Activated naive CD4-positive, alpha-beta T cell treated with anti-CD3 and anti-CD28 coated beads, Interleukin-2, amount 50 U/mL, for 72 hours (primary cell): ENCODE results near the gene OBSL1. TPM values are rescaled to one million over a fixed set of nuclear protein-coding genes. Genes with fewer than 3 reads are reported as not detected.

ENCODE experiments used
- ATAC-seq, 2 donors: fragments of 150-1000 bp; cut with Tn5 transposase; 2 replicates each; pipeline ENCODE4 v1.10.0; 2021; ENCODE audit warnings: mild to moderate bottlenecking in 2 of 2, moderate library complexity in 2 of 2
- DNase-seq, 2 donors: peaks; one replicate each; pipeline ENCODE4 v3.0.0; 2021 to 2022; ENCODE audit warnings: low spot score in 2 of 2
- H3K27ac Mint-ChIP-seq, 2 donors: one replicate each; pipeline ENCODE4 v1.8.0; 2022; ENCODE audit warnings: mild to moderate bottlenecking in 2 of 2, mixed read lengths in 2 of 2
- H3K36me3 Mint-ChIP-seq, 2 donors: one replicate each; pipeline ENCODE4 v1.8.0; 2022; ENCODE audit warnings: mixed read lengths in 2 of 2
- H3K9me3 Mint-ChIP-seq, 2 donors: one replicate each; pipeline ENCODE4 v1.8.0; 2022; ENCODE audit warnings: mixed read lengths in 2 of 2
- total RNA-seq, 2 donors: library from RNA; stranded (reverse); gene quantifications; one replicate each; pipeline ENCODE4 v1.2.3, GENCODE V29; 2022

Gene OBSL1
- total RNA-seq, 2 donors from 2014 or later, result 1.9 to 8.9 TPM

- Mint-ChIP-seq H3K27ac (no peak overlapping the region), H3K36me3 (no peaks in the 10 kb centered on the region), H3K9me3 (no peaks in the 10 kb centered on the region)
- ATAC-seq (peak; percentile 54 to 58), DNase-seq (peak in 1 of 2 donors; percentile 48)
Measured at GRCh38 chr2:219560037-219560892, 11.1 kb downstream of the OBSL1 start.

GRCh38 chr2:219559156-219559915, 12.0 kb downstream of the OBSL1 start:
- DNase-seq (no peak), ATAC-seq (no peak)
- H3K9me3 Mint-ChIP-seq, result no peaks in the 10 kb centered on the region

GRCh38 chr2:219557791-219558785, 13.3 kb downstream of the OBSL1 start:
- no peak for ATAC-seq
- DNase-seq, result no peak
- H3K9me3 Mint-ChIP-seq, result no peaks in the 10 kb centered on the region
- no peak overlapping the region for H3K27ac Mint-ChIP-seq
- H3K36me3 Mint-ChIP-seq, result no peaks in the 10 kb centered on the region

More at GRCh38 chr2:219559156-219559915, 12.0 kb downstream of the OBSL1 start:
- Mint-ChIP-seq H3K36me3 (no peaks in the 10 kb centered on the region), H3K27ac (no peak overlapping the region)

- no peaks in the 10 kb centered on the region for H3K9me3 Mint-ChIP-seq
- DNase-seq (no peak), ATAC-seq (no peak)
- no peak overlapping the region for H3K27ac Mint-ChIP-seq
- no peaks in the 10 kb centered on the region for H3K36me3 Mint-ChIP-seq
Measured at GRCh38 chr2:219557320-219557719, 14.0 kb downstream of the OBSL1 start.

DNA sequence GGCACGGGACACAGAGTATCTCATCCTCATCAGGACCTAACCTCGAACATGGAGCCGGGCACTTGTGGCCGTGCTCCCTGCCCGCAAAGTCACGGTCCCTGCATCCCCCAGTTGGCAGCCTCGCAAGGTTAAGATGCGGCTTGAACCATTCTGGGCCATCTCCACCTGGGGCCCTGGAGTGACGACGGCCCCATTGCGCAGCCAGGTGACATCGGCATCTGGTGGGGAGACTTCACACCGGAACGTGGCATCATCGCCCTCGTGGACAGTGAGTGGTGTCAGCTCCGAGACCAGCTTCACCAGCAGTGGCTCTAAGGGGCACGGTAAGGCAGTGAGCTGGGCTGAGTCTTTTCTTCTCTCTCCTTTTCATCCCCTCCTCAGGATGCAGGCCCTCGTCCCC, 14.9 kb downstream of the OBSL1 start:
- no peak overlapping the region for H3K27ac Mint-ChIP-seq
- no peak for ATAC-seq
- no peak for DNase-seq
- H3K36me3 Mint-ChIP-seq, result no peaks in the 10 kb centered on the region
- no peaks in the 10 kb centered on the region for H3K9me3 Mint-ChIP-seq

GRCh38 chr2:219555956-219556355, 15.4 kb downstream of the OBSL1 start:
- H3K36me3 Mint-ChIP-seq, result no peaks in the 10 kb centered on the region
- ATAC-seq, result no peak
- H3K27ac Mint-ChIP-seq, result no peak overlapping the region
- DNase-seq, result no peak
- no peaks in the 10 kb centered on the region for H3K9me3 Mint-ChIP-seq

GRCh38 chr2:219554350-219554749, 17.0 kb downstream of the OBSL1 start:
- H3K36me3 Mint-ChIP-seq, result no peaks in the 10 kb centered on the region
- ATAC-seq, result no peak
- H3K27ac Mint-ChIP-seq, result no peak overlapping the region
- H3K9me3 Mint-ChIP-seq, result no peaks in the 10 kb centered on the region
- no peak for DNase-seq

GRCh38 chr2:219553463-219553963, 17.8 kb downstream of the OBSL1 start:
- no peaks in the 10 kb centered on the region for H3K9me3 Mint-ChIP-seq
- ATAC-seq (no peak), DNase-seq (no peak)
- no peaks in the 10 kb centered on the region for H3K36me3 Mint-ChIP-seq
- no peak overlapping the region for H3K27ac Mint-ChIP-seq

- DNase-seq (no peak), ATAC-seq (no peak)
- H3K36me3 Mint-ChIP-seq, result no peaks in the 10 kb centered on the region
- no peak overlapping the region for H3K27ac Mint-ChIP-seq
- no peaks in the 10 kb centered on the region for H3K9me3 Mint-ChIP-seq
Measured at GRCh38 chr2:219553168-219553417, 18.2 kb downstream of the OBSL1 start.

GRCh38 chr2:219552382-219553167, 18.8 kb downstream of the OBSL1 start:
- Mint-ChIP-seq H3K36me3 (no peaks in the 10 kb centered on the region), H3K9me3 (no peaks in the 10 kb centered on the region), H3K27ac (no peak overlapping the region)
- DNase-seq (peak; percentile 80 to 89), ATAC-seq (peak; percentile 91 to 93)

DNA sequence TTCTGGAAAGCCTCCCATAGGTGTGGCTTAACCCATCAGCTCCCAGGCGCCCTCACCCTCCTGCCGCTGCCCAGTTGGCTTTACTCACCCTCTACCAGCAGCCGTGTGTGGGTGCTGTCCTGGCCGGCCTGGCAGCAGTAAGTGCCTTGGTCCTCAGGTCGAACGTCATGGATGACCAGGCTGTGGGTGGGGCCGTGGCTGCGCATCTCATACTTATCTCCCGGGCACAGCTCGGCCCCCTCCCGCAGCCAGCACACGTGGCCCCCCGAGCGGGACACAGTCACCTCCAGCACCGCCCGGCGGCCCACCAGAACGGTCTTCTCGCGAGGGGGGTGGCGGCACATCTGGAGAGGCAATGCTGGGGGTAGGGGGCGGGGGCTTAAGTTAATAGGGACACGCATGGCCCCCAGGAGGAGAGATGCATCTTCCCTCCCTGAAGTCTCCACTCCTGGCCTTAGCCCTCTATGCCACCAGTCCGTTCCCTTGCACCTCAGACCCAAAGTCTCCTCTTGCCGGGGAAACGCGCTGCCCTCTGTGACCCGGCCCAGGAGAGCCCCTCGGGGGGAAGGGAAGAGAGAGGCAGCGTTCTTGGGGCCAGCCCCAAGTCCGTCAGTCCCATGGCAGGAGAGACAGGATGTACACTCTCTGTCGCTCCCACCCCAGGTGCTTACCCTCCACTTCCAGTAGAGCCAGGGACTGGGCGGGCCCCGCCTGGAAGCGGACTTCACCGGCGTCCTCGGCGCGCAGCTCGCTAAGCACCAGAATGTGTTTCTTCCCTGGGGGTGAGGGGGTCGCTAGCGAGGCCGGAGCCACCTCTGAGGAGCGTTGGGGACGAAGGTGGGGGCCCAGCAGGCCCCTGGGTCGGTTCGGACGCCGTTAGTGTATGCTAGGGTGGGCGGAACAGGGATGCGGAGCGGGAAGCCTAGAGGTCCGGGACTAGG, 19.6 kb downstream of the OBSL1 start:
- Mint-ChIP-seq H3K9me3 (no peaks in the 10 kb centered on the region), H3K36me3 (no peaks in the 10 kb centered on the region), H3K27ac (no peak overlapping the region)
- ATAC-seq (peak; percentile 18 to 60), DNase-seq (no peak)

DNA sequence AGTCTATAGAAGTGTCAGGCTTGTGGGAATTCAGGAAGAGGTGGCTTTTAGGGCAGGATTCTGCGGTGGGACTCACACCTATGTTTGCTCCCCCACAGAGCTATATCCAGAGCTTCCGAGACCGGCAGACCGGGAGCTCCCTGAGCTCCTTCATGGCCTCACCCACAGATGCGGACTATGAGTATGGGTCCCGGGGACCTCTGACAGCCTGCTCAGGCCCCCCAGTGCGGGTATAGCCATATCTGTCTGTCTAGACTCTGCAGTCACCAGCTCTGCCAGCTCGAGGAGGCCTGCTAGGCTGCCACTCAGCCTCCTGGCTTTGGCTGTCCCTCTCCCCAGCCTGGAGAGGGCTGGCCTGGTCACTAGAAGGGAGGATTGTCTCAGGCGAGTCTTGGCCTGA, 21.7 kb downstream of the OBSL1 start:
- H3K36me3 Mint-ChIP-seq, result no peaks in the 10 kb centered on the region
- no peak for DNase-seq
- no peak overlapping the region for H3K27ac Mint-ChIP-seq
- no peak for ATAC-seq
- no peaks in the 10 kb centered on the region for H3K9me3 Mint-ChIP-seq

- Mint-ChIP-seq H3K27ac (no peak overlapping the region), H3K36me3 (no peaks in the 10 kb centered on the region), H3K9me3 (no peaks in the 10 kb centered on the region)
- ATAC-seq (no peak), DNase-seq (no peak)
Measured at GRCh38 chr2:219548990-219549389, 22.3 kb downstream of the OBSL1 start.

GRCh38 chr2:219547621-219548020, 23.7 kb downstream of the OBSL1 start:
- Mint-ChIP-seq H3K27ac (no peak overlapping the region), H3K36me3 (no peaks in the 10 kb centered on the region), H3K9me3 (no peaks in the 10 kb centered on the region)
- no peak for ATAC-seq
- no peak for DNase-seq

- no peak for DNase-seq
- ATAC-seq, result no peak
- peaks cover 0 to 6% of the 10 kb centered on the region in 2 donors for H3K36me3 Mint-ChIP-seq
- no peaks in the 10 kb centered on the region for H3K9me3 Mint-ChIP-seq
- H3K27ac Mint-ChIP-seq, result no peak overlapping the region
Measured at GRCh38 chr2:219545943-219546352, 25.4 kb downstream of the OBSL1 start.
